PC-9 (cell line): Measurements from ENCODE around the gene ENDOV. TPM values are rescaled to one million over a fixed set of nuclear protein-coding genes. Genes with fewer than 3 reads are reported as not detected.

Experiments used
- BruUV-seq: library from RNA; stranded (reverse); fragments of 400-500 nt; replicated peaks from 2 replicates; lab custom pipeline; 2021; lab: Mats Ljungman, UMichigan
- CTCF ChIA-PET: fragments of 300-600 bp; sonication (Branson Sonifier 250); formaldehyde crosslinking; loops from one replicate; lab custom pipeline; 2022; ENCODE audit warnings: antibody characterized with exemption; lab: Charles Lee
- POLR2A ChIA-PET: fragments of 300-600 bp; sonication (Branson Sonifier 250); formaldehyde crosslinking; loops from one replicate; lab custom pipeline; 2022; ENCODE audit warnings: antibody characterized with exemption; ENCODE audit not compliant: unreplicated experiment; lab: Charles Lee
- DNase-seq, 2 experiments: peaks; one replicate each; pipeline versions ENCODE4 v3.0.0 to v3.0.0-alpha.2; 2015 to 2022; ENCODE audit warnings: mixed read lengths in 1 of 2
- H2AFZ ChIP-seq: fragments of 200-600 bp; sonication (generic); 2 replicates; pipeline ENCODE4 v1.8.1; 2017; ENCODE audit warnings: antibody characterized with exemption
- H3F3A ChIP-seq: fragments of 200-600 bp; sonication (generic); 2 replicates; pipeline ENCODE4 v1.8.1; 2017; ENCODE audit warnings: antibody characterized with exemption, mild to moderate bottlenecking, low read depth; ENCODE audit not compliant: insufficient read depth
- H3K27ac ChIP-seq: fragments of 200-600 bp; sonication (generic); 2 replicates; pipeline ENCODE4 v1.6.1; 2016; ENCODE audit warnings: mixed run types
- H3K27me3 ChIP-seq: fragments of 200-600 bp; sonication (generic); 2 replicates; pipeline ENCODE4 v1.6.1; 2016; ENCODE audit warnings: low read depth, mixed run types; ENCODE audit not compliant: insufficient read depth
- H3K36me3 ChIP-seq: fragments of 200-600 bp; sonication (generic); 2 replicates; pipeline ENCODE4 v1.6.1; 2016; ENCODE audit warnings: low read depth, mixed run types
- H3K4me1 ChIP-seq: fragments of 200-600 bp; sonication (generic); replicated peaks from 2 replicates; pipeline ENCODE4 v1.6.1; 2016; ENCODE audit warnings: mixed run types; ENCODE audit not compliant: insufficient read depth
- H3K4me2 ChIP-seq: fragments of 200-600 bp; sonication (generic); 2 replicates; pipeline ENCODE4 v1.6.1; 2017; ENCODE audit warnings: mixed run types
- H3K4me3 ChIP-seq: fragments of 200-600 bp; sonication (generic); 2 replicates; pipeline ENCODE4 v1.6.1; 2016; ENCODE audit warnings: mixed run types
- H3K79me2 ChIP-seq: fragments of 200-600 bp; sonication (generic); 2 replicates; pipeline ENCODE4 v1.6.1; 2017; ENCODE audit warnings: low read depth, mixed run types
- H3K9me2 ChIP-seq: fragments of 200-600 bp; sonication (generic); 2 replicates; pipeline ENCODE4 v1.8.1; 2017; ENCODE audit warnings: mild to moderate bottlenecking; ENCODE audit not compliant: insufficient read depth
- H3K9me3 ChIP-seq: fragments of 200-600 bp; sonication (generic); 2 replicates; pipeline ENCODE4 v1.8.1; 2016; ENCODE audit warnings: low read depth; ENCODE audit not compliant: insufficient read depth
- H4K20me1 ChIP-seq: fragments of 200-600 bp; sonication (generic); 2 replicates; pipeline ENCODE4 v1.8.1; 2017; ENCODE audit not compliant: insufficient read depth
- EZH2 ChIP-seq: fragments of 200-600 bp; sonication (generic); IDR thresholded peaks from 2 replicates; pipeline ENCODE4 v1.8.0; 2017; ENCODE audit warnings: antibody characterized with exemption, low read depth
- intact Hi-C: fragments of 100-400 bp; cut with micrococcal nuclease; formaldehyde crosslinking; loops from one replicate; pipeline ENCODE4 v1.10.0; 2022; ENCODE audit not compliant: unreplicated experiment
- total RNA-seq: library from RNA; stranded (reverse); gene quantifications from 2 replicates; pipeline ENCODE4 v1.2.3, GENCODE V29; 2021
- TF ChIP-seq, protein P1 (sequence below): fragments of 200-600 bp; sonication (generic); conservative IDR thresholded peaks from 2 replicates; pipeline ENCODE4 v1.6.1; 2017; ENCODE audit warnings: mixed run types, antibody characterized with exemption, mild to moderate bottlenecking, moderate library complexity

Gene ENDOV
- total RNA-seq, 1 experiment from 2014 or later: 50.3 TPM

DNA sequence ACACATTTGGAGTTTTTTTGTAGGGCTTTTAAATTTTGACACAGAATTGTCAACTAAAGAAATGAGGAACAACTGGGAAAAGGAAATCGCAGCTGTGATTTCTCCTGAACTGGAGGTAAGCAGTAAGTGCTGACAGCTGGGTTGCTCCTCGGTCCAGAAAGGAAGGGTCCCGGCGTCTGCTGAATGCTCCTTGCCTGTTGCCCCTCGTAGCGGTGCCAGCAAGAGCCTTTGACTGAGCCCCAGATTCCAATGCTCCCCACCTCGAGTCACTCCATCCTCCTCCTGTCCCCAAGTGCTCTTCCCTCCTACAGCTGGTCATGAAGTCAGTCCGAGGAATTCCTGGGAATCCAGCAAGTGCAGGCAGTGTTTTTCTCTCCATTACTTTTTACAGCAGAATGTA, 32.0 kb upstream of the ENDOV start:
- Histone ChIP-seq H3K4me2 (no peak overlapping the region), H3K4me3 (no peak overlapping the region), H3K27ac (no peak overlapping the region), H3K36me3 (no peaks in the 10 kb centered on the region), H3F3A (no peaks in the 10 kb centered on the region), H2AFZ (no peak overlapping the region), H3K4me1 (no peaks in the 10 kb centered on the region), H3K9me3 (no peaks in the 10 kb centered on the region), H3K9me2 (no peaks in the 10 kb centered on the region), H4K20me1 (no peaks in the 10 kb centered on the region; the same call in 1 of the 2 replicates), H3K79me2 (no peaks in the 10 kb centered on the region), H3K27me3 (no peaks in the 10 kb centered on the region)
- intact Hi-C loops: no loop called here
- POLR2A ChIA-PET: no interaction called here
- CTCF ChIA-PET: no interaction called here
- no TSS peak for BruUV-seq
- TF ChIP-seq, protein P1, sequence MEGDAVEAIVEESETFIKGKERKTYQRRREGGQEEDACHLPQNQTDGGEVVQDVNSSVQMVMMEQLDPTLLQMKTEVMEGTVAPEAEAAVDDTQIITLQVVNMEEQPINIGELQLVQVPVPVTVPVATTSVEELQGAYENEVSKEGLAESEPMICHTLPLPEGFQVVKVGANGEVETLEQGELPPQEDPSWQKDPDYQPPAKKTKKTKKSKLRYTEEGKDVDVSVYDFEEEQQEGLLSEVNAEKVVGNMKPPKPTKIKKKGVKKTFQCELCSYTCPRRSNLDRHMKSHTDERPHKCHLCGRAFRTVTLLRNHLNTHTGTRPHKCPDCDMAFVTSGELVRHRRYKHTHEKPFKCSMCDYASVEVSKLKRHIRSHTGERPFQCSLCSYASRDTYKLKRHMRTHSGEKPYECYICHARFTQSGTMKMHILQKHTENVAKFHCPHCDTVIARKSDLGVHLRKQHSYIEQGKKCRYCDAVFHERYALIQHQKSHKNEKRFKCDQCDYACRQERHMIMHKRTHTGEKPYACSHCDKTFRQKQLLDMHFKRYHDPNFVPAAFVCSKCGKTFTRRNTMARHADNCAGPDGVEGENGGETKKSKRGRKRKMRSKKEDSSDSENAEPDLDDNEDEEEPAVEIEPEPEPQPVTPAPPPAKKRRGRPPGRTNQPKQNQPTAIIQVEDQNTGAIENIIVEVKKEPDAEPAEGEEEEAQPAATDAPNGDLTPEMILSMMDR: no peak
- TF ChIP-seq EZH2: no peak
- no peak for DNase-seq

- no peak for TF ChIP-seq EZH2
- TF ChIP-seq, protein P1: no peak
- no peak overlapping the region for H3K27ac ChIP-seq
- H3F3A ChIP-seq: no peaks in the 10 kb centered on the region
- no peak overlapping the region for H3K4me3 ChIP-seq
- POLR2A ChIA-PET: no interaction called here
- no peaks in the 10 kb centered on the region for H3K79me2 ChIP-seq
- no peak overlapping the region for H2AFZ ChIP-seq
- no peaks in the 10 kb centered on the region for H3K9me3 ChIP-seq
- intact Hi-C loops: no loop called here
- no peak for DNase-seq
- CTCF ChIA-PET: no interaction called here
- H3K4me1 ChIP-seq: no peaks in the 10 kb centered on the region
- H3K27me3 ChIP-seq: no peaks in the 10 kb centered on the region
- H4K20me1 ChIP-seq: no peaks in the 10 kb centered on the region; the same call in 1 of the 2 replicates
- no peaks in the 10 kb centered on the region for H3K36me3 ChIP-seq
- H3K9me2 ChIP-seq: no peaks in the 10 kb centered on the region
- no TSS peak for BruUV-seq
- no peak overlapping the region for H3K4me2 ChIP-seq
Observed at GRCh38 chr17:80384078-80384960, 30.6 kb upstream of the ENDOV start.

GRCh38 chr17:80385046-80385445, 29.9 kb upstream of the ENDOV start:
- Histone ChIP-seq H3K4me3 (no peak overlapping the region), H3K4me2 (no peak overlapping the region), H4K20me1 (no peaks in the 10 kb centered on the region; the same call in 1 of the 2 replicates), H3F3A (no peaks in the 10 kb centered on the region), H3K79me2 (no peaks in the 10 kb centered on the region), H2AFZ (no peak overlapping the region), H3K4me1 (no peaks in the 10 kb centered on the region), H3K27ac (no peak overlapping the region), H3K9me2 (no peaks in the 10 kb centered on the region), H3K9me3 (no peaks in the 10 kb centered on the region), H3K27me3 (no peaks in the 10 kb centered on the region), H3K36me3 (no peaks in the 10 kb centered on the region)
- POLR2A ChIA-PET: no interaction called here
- no TSS peak for BruUV-seq
- intact Hi-C loops: no loop called here
- TF ChIP-seq, protein P1: no peak
- TF ChIP-seq EZH2: no peak
- no peak for DNase-seq
- CTCF ChIA-PET: no interaction called here
